AG09319 (cell line): ENCODE results near the gene CCNI2.

Source experiments
- DNase-seq: peaks from one replicate; pipeline ENCODE4 v3.0.0-alpha.2; 2010; ENCODE audit warnings: low read depth; ENCODE audit errors: extremely low read depth
- TF ChIP-seq, protein P1 (sequence below): IDR thresholded peaks from 2 replicates; pipeline ENCODE4 v1.5.1; 2011; ENCODE audit warnings: low read depth, mild to moderate bottlenecking, inconsistent platforms, low read length, moderate library complexity

The CCNI2 gene

GRCh38 chr5:132766020-132766805, 19.0 kb downstream of the CCNI2 start:
- no peak for DNase-seq
- TF ChIP-seq, protein P1, sequence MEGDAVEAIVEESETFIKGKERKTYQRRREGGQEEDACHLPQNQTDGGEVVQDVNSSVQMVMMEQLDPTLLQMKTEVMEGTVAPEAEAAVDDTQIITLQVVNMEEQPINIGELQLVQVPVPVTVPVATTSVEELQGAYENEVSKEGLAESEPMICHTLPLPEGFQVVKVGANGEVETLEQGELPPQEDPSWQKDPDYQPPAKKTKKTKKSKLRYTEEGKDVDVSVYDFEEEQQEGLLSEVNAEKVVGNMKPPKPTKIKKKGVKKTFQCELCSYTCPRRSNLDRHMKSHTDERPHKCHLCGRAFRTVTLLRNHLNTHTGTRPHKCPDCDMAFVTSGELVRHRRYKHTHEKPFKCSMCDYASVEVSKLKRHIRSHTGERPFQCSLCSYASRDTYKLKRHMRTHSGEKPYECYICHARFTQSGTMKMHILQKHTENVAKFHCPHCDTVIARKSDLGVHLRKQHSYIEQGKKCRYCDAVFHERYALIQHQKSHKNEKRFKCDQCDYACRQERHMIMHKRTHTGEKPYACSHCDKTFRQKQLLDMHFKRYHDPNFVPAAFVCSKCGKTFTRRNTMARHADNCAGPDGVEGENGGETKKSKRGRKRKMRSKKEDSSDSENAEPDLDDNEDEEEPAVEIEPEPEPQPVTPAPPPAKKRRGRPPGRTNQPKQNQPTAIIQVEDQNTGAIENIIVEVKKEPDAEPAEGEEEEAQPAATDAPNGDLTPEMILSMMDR: no peak

DNA sequence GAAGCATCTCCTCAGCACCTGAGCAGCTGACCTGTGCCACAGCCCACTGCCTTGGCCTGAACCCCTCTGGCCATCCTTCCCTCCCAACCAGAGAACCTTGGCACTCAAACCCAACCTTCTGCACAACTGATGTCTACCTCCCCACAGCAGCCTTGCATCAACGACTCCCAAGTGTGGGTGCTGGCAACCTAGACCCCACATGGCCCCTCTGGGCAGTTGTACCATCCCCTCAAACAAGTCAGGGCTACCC, 19.5 kb downstream of the CCNI2 start:
- no peak for DNase-seq
- TF ChIP-seq, protein P1: no peak

DNA sequence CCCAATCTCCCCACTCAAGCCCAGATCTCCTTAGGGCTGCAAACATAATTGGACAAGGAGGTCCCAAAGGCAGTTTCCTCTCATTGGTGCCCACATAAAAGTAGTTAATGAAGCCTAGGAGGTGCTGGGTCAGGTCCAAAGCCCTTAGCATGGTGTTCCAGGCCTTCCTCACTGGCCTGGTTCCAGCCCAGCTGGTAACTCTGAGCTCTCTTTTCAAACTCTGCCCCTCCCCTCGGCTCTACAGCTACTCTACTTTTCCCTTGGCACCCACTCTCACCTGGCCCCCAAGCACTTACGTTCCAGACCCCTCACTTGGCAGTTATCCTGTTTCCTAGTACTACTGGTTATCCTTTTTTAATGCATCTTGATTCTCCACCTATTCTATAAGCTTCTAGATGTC, 19.9 kb downstream of the CCNI2 start:
- DNase-seq: no peak
- TF ChIP-seq, protein P1: no peak

- TF ChIP-seq, protein P1: no peak
- no peak for DNase-seq
Measured at GRCh38 chr5:132768485-132768868, 21.3 kb downstream of the CCNI2 start.

DNA sequence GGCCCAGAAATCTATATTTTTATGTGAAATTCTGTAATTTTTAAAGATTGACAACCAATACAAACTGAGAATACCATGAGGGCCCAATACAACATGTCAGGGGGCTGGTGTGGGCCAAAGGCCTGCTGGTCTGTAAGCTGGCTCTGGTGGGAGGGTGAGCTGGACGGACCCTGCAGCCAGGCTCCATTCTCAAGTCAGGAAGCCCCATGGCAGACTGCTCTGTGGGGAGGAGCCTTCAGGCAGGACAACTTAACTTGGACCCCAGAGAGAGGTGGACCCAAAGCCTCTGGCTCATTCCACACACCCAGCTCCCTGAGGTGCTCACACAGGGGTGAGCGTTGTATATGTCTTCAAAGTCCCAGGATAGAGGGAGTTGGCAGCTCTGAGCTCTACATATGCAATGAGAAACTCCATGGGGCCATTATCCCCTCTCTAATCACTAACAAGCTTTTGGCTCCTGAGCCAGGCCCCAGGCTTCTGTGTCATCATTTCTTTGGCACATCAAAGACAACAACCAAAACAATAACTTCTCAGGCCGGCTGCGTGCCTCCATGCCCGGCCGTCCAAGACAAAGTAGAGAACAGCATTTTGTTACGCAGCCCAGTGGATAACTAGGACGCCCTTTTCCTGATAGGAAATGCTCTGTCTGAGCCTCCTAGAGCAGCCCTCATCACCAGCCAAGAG, 23.4 kb downstream of the CCNI2 start:
- TF ChIP-seq, protein P1: no peak
- no peak for DNase-seq

- TF ChIP-seq, protein P1: no peak
- DNase-seq: peak; percentile 35
Measured at GRCh38 chr5:132771503-132771998, 24.3 kb downstream of the CCNI2 start.

DNA sequence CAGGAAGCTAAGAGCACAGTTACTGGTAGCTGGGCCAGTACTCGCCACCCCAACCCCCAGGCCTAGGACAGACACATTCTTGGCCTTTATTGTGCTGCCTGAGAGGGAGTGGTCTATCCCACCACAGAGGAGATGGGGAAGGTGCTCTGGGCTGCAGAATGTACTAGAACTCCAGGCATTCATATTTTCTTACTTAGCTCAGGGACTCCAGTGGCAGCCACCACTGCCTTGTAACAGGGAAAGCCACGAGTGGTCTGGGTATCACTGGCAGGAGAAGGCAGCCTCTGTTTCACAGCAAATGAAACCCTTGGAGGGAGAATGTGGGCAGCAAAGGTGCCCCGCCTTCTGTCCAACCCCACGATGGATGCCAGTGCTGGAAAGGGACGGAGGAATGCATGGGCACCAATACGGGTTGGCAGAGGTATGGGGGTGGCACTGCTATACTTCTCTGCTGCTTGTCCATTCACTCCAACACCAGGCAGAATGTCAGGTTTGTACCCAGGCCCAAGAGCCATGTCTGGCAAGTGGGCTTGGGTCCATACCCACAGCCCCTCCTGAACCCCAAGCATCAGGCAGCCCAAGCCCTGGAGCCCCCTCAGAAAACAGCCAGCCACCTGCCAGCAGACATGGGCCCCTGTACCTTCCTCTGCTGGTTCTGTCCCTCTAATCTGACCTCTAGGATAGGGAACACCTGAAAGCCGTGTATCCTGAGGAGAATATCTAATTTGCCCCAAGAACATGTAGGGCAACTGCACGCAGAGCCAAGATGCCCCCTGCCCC, 25.3 kb downstream of the CCNI2 start:
- no peak for DNase-seq
- TF ChIP-seq, protein P1: no peak
